Esophagus muscularis mucosa (tissue), 4 donors: ENCODE data around the gene DTNBP1.
"Not testable (repeated sequence)": the region's sequence is repeated elsewhere in the genome, so short reads cannot be mapped to it uniquely, and the experiment has no call there.

Experiments
- EP300 ChIP-seq: sonication (generic); formaldehyde crosslinking; IDR thresholded peaks from one replicate; pipeline ENCODE4 v1.6.1; 2017; ENCODE audit warnings: antibody characterized with exemption
- POLR2A ChIP-seq: fragments of 450-650 bp; IDR thresholded peaks from one replicate; pipeline ENCODE4 v1.6.1; 2017; ENCODE audit warnings: antibody characterized with exemption, moderate library complexity, mild to moderate bottlenecking, low read depth
- POLR2AphosphoS5 ChIP-seq, 2 donors: sonication (generic); formaldehyde crosslinking; IDR thresholded peaks; one replicate each; pipeline ENCODE4 v1.6.1; 2017; ENCODE audit warnings: antibody characterized with exemption in 2 of 2
- TF ChIP-seq, protein P1 (sequence below), 3 experiments: fragments of 200-600 bp in 2 of 3; fragments of 450-650 bp in 1 of 3; sonication (generic) in 2 of 3; IDR thresholded peaks; one replicate each; pipeline ENCODE4 v1.5.1; 2017 to 2019; ENCODE audit warnings: antibody characterized with exemption in 3 of 3, mild to moderate bottlenecking in 2 of 3, moderate library complexity in 1 of 3

DNA sequence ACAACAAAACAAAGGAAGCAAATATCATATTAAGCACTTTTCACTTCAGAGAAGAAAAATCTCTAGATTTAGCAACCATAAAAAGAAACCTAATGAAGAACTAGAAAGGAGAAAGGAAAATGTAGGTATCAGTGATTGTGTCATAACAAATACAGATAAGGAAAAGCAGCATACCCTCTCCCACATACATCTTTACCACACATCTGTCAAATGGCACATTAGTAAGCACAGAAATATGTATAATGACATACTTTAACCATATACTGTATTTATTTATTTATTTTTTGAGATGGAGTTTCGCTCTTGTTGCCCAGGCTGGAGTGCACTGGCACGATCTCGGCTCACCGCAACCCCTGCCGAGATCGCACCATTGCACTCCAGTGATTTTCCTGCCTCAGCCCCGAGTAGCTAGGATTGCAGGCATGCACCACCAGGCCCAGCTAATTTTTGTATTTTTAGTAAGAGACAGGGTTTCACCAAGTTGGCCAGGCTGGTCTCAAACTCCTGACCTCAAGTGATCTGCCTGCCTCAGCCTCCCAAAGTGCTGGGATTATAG, 12.7 kb downstream of the DTNBP1 start:
- TF ChIP-seq, protein P1, sequence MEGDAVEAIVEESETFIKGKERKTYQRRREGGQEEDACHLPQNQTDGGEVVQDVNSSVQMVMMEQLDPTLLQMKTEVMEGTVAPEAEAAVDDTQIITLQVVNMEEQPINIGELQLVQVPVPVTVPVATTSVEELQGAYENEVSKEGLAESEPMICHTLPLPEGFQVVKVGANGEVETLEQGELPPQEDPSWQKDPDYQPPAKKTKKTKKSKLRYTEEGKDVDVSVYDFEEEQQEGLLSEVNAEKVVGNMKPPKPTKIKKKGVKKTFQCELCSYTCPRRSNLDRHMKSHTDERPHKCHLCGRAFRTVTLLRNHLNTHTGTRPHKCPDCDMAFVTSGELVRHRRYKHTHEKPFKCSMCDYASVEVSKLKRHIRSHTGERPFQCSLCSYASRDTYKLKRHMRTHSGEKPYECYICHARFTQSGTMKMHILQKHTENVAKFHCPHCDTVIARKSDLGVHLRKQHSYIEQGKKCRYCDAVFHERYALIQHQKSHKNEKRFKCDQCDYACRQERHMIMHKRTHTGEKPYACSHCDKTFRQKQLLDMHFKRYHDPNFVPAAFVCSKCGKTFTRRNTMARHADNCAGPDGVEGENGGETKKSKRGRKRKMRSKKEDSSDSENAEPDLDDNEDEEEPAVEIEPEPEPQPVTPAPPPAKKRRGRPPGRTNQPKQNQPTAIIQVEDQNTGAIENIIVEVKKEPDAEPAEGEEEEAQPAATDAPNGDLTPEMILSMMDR (IDR thresholded peaks at IDR 0.05), result not testable (repeated sequence)
- TF ChIP-seq POLR2A; EP300; POLR2AphosphoS5 (IDR thresholded peaks at IDR 0.05): not testable (repeated sequence)
